BJ (cell line): ENCODE measurements around the gene ALKBH3. TPM values are rescaled to one million over a fixed set of nuclear protein-coding genes. Genes with fewer than 3 reads are reported as not detected.

ENCODE experiments used
- CTCF ChIA-PET: fragments of 350-600 bp; formaldehyde crosslinking; extraction: SDS; loops from one replicate; lab custom pipeline; 2021; ENCODE audit warnings: antibody characterized with exemption, inconsistent platforms; lab: Yijun Ruan, JAX
- POLR2A ChIA-PET: fragments of 300-600 bp; sonication (Branson Sonifier 250); formaldehyde crosslinking; extraction: SDS; loops from one replicate; lab custom pipeline; 2021; ENCODE audit warnings: antibody characterized with exemption; lab: Charles Lee
- DNase-seq: peaks from one replicate; pipeline ENCODE4 v3.0.0-alpha.2; 2011; ENCODE audit warnings: low read depth
- H3K27me3 ChIP-seq: 2 replicates; pipeline ENCODE4 v1.6.0; 2011; ENCODE audit warnings: low read length; ENCODE audit not compliant: control insufficient read depth, insufficient read depth
- H3K36me3 ChIP-seq: 2 replicates; pipeline ENCODE4 v1.5.1; 2011; ENCODE audit warnings: low read length; ENCODE audit not compliant: control insufficient read depth, insufficient read depth
- H3K4me3 ChIP-seq: 2 replicates; pipeline ENCODE4 v1.5.1; 2011; ENCODE audit warnings: low read depth, mild to moderate bottlenecking, control low read depth, low read length
- polyA plus RNA-seq: library from polyadenylated mRNA; depleted of rRNA; stranded (reverse); fragments of >200 nt; gene quantifications from 2 replicates; pipeline ENCODE4 v1.2.3, GENCODE V29; 2011; rRNA removed
- TF ChIP-seq, protein P1 (sequence below): IDR thresholded peaks from 2 replicates; pipeline ENCODE4 v1.5.1; 2011; ENCODE audit warnings: low read depth, mild to moderate bottlenecking, control low read depth, inconsistent platforms, low read length, moderate library complexity; ENCODE audit not compliant: insufficient read depth

The ALKBH3 gene
- polyA plus RNA-seq, 1 experiment = 30.2 TPM

DNA sequence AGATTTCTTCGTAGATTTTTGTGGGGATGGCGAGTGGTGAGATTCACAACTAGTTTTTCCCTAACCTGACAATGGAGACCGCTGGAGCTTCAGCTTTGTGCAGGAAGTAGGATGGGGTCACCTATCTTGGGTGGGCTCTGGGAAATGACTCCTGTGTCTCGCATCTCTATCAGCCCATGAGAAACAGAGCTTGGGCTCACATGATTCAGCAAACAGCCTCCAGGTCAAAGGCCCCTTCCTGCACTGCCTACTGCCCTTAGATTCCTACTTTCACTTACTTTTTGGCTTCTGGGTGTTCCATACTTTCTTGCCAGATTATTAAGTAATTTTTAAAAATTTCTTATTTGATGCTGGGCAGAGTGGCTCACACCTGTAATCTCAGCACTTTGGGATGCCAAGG lies 88.1 kb downstream of the ALKBH3 start:
- TF ChIP-seq, protein P1, sequence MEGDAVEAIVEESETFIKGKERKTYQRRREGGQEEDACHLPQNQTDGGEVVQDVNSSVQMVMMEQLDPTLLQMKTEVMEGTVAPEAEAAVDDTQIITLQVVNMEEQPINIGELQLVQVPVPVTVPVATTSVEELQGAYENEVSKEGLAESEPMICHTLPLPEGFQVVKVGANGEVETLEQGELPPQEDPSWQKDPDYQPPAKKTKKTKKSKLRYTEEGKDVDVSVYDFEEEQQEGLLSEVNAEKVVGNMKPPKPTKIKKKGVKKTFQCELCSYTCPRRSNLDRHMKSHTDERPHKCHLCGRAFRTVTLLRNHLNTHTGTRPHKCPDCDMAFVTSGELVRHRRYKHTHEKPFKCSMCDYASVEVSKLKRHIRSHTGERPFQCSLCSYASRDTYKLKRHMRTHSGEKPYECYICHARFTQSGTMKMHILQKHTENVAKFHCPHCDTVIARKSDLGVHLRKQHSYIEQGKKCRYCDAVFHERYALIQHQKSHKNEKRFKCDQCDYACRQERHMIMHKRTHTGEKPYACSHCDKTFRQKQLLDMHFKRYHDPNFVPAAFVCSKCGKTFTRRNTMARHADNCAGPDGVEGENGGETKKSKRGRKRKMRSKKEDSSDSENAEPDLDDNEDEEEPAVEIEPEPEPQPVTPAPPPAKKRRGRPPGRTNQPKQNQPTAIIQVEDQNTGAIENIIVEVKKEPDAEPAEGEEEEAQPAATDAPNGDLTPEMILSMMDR = no peak
- ChIA-PET POLR2A (no interaction called here), CTCF (interaction anchor here (2.8 to 3.1 kb wide), 2 partner anchors 26 to 79 kb away, joined by 8 to 9 read pairs; partner anchors contain the start of gene C11orf96)
- no peak for DNase-seq
- no peak overlapping the region for H3K4me3 ChIP-seq
- peaks cover 4% of the 10 kb centered on the region for H3K27me3 ChIP-seq
- no peaks in the 10 kb centered on the region for H3K36me3 ChIP-seq

DNA sequence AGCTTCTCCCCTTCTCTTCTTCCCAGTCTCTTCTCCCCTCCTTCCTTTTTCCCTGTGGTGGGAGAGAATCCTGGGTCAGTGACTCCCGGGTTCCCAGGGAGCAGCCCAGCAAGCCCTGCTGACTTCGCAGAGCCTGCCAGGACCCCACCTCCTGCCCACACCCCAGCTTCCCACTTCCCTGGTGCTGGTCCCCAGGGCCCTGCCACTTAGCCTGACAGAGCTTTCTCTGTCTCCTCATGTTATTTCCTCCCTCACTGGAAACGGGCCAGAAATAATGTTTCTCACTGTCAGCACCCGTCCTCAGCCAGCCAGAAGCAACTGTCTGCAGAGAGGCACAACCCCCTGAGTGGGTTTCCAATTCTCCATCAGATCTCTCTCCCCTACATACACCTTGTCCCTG lies 88.9 kb downstream of the ALKBH3 start:
- DNase-seq = no peak
- no peak overlapping the region for H3K4me3 ChIP-seq
- TF ChIP-seq, protein P1 = no peak
- ChIA-PET CTCF (interaction anchor here (2.8 to 3.1 kb wide), 2 partner anchors 27 to 80 kb away, joined by 8 to 9 read pairs; partner anchors contain the start of gene C11orf96), POLR2A (no interaction called here)
- no peaks in the 10 kb centered on the region for H3K36me3 ChIP-seq
- peaks cover 4% of the 10 kb centered on the region for H3K27me3 ChIP-seq

Other genes with a start within 250 kb of the ALKBH3 start
- 67.7 and 74.1 TPM in 2 replicates for gene HSD17B12, start 200.1 kb upstream of the ALKBH3 start, polyA plus RNA-seq
- 0.28 and 0.36 TPM in 2 replicates for gene C11orf96, start 61.8 kb downstream of the ALKBH3 start, polyA plus RNA-seq
- gene ACCSL, start 167.2 kb downstream of the ALKBH3 start, polyA plus RNA-seq = 0.04 TPM in 1 of 2 replicates, not detected in the other
- 8.1 and 13.7 TPM in 2 replicates for gene ACCS, start 185.4 kb downstream of the ALKBH3 start, polyA plus RNA-seq
- 171 and 196 TPM in 2 replicates for gene EXT2, start 214.8 kb downstream of the ALKBH3 start, polyA plus RNA-seq